ENCODE results near the gene ELL3.

The ELL3 gene

GRCh38 chr15:43794269-43795037, 17.7 kb upstream of the ELL3 start:
- no peak for DNase-seq
- intact Hi-C loops (cut with DNase I), result loop anchor here (10.0 kb wide), 1 partner anchor 50 kb away; the partner anchor contains the start of gene PDIA3

- intact Hi-C loops (cut with DNase I), result loop anchor here (10.0 kb wide), 1 partner anchor 49 kb away; the partner anchor contains the start of gene PDIA3
Measured at GRCh38 chr15:43793647-43794046, 16.9 kb upstream of the ELL3 start.

GRCh38 chr15:43792761-43793476, 16.2 kb upstream of the ELL3 start:
- intact Hi-C loops (cut with DNase I), result loop anchor here (10.0 kb wide), 1 partner anchor 48 kb away; the partner anchor contains the start of gene PDIA3
- DNase-seq, result peak in 6 of 42 donors; percentile 16 to 45 (median 22)

More at GRCh38 chr15:43793647-43794046, 16.9 kb upstream of the ELL3 start:
- DNase-seq, result no peak

- intact Hi-C loops (cut with DNase I), result loop anchor here (10.0 kb wide), 1 partner anchor 47 kb away; the partner anchor contains the start of gene PDIA3
- peak; percentile 100 for DNase-seq
Measured at GRCh38 chr15:43791993-43792760, 15.4 kb upstream of the ELL3 start, which contains the start of gene SERF2. Gene SERF2, plus strand, starts transcription at chr15:43792320. Its CDS starts 57 bp downstream, at chr15:43792377.

- no peak for DNase-seq
- intact Hi-C loops (cut with DNase I), result no loop called here
Measured at GRCh38 chr15:43789409-43789808, 12.6 kb upstream of the ELL3 start.

GRCh38 chr15:43779016-43779415, 2.2 kb upstream of the ELL3 start:
- intact Hi-C loops (cut with DNase I), result no loop called here
- DNase-seq, result no peak

- intact Hi-C loops (cut with DNase I), result no loop called here
- peak in 41 of 42 donors; percentile 55 to 88 (median 72) for DNase-seq
Measured at GRCh38 chr15:43777267-43777914, 625 bp upstream of the ELL3 start.

GRCh38 chr15:43776101-43776717, 557 bp downstream of the ELL3 start:
- DNase-seq, result peak in 3 of 42 donors; percentile 15 to 46 (median 28)
- intact Hi-C loops (cut with DNase I), result no loop called here

GRCh38 chr15:43775411-43775965, 1.3 kb downstream of the ELL3 start:
- DNase-seq, result peak in 23 of 42 donors; percentile 29 to 74 (median 46)
- intact Hi-C loops (cut with DNase I), result no loop called here

GRCh38 chr15:43774062-43774461, 2.7 kb downstream of the ELL3 start:
- DNase-seq, result no peak
- intact Hi-C loops (cut with DNase I), result no loop called here

GRCh38 chr15:43772624-43773023, 4.1 kb downstream of the ELL3 start:
- intact Hi-C loops (cut with DNase I), result no loop called here
- DNase-seq, result no peak

- intact Hi-C loops (cut with DNase I), result no loop called here
Measured at GRCh38 chr15:43771816-43772215, 5.0 kb downstream of the ELL3 start.

GRCh38 chr15:43769584-43770228, 7.1 kb downstream of the ELL3 start:
- intact Hi-C loops (cut with DNase I), result no loop called here
- DNase-seq, result peak in 39 of 42 donors; percentile 15 to 85 (median 67)

More at GRCh38 chr15:43771816-43772215, 5.0 kb downstream of the ELL3 start:
- DNase-seq, result no peak

- intact Hi-C loops (cut with DNase I), result no loop called here
- peak in 1 of 42 donors; percentile 38 for DNase-seq
Measured at GRCh38 chr15:43763819-43764446, 12.8 kb downstream of the ELL3 start.

GRCh38 chr15:43762824-43763223, 13.9 kb downstream of the ELL3 start:
- intact Hi-C loops (cut with DNase I), result no loop called here
- peak in 1 of 42 donors; percentile 2 for DNase-seq

GRCh38 chr15:43751885-43752284, 24.9 kb downstream of the ELL3 start:
- no peak for DNase-seq
- intact Hi-C loops (cut with DNase I), result no loop called here
